Tibial artery (tissue), 4 donors: ENCODE results near the gene C2orf69.

Experiments used
- DNase-seq, 2 donors: peaks; one replicate each; pipeline ENCODE4 v3.0.0-alpha.2; 2019
- H3K27ac ChIP-seq, 2 donors: fragments of 200-600 bp; sonication (generic) in 1 of 2; 1 replicate in 1 of 2; 2 replicates in 1 of 2; pipeline ENCODE4 v1.5.1; 2018 to 2019; ENCODE audit warnings: mild to moderate bottlenecking in 1 of 2
- H3K27me3 ChIP-seq, 2 donors: fragments of 200-600 bp; sonication (generic) in 1 of 2; one replicate each; pipeline versions ENCODE4 v1.5.1 to v1.6.0; 2016 to 2019
- H3K36me3 ChIP-seq, 3 donors: fragments of 200-600 bp; sonication (generic) in 2 of 3; one replicate each; pipeline ENCODE4 v1.5.1; 2016 to 2019; ENCODE audit warnings: mild to moderate bottlenecking in 2 of 3
- H3K4me1 ChIP-seq, 4 donors: fragments of 200-600 bp; sonication (generic) in 2 of 4; 1 replicate in 3 of 4; 2 replicates in 1 of 4; pipeline ENCODE4 v1.5.1; 2016 to 2019
- H3K4me3 ChIP-seq, 2 donors: fragments of 200-600 bp; sonication (generic) in 1 of 2; 1 replicate in 1 of 2; 2 replicates in 1 of 2; pipeline ENCODE4 v1.5.1; 2018 to 2019; ENCODE audit warnings: mild to moderate bottlenecking in 2 of 2
- H3K9me3 ChIP-seq, 3 donors: fragments of 200-600 bp; sonication (generic) in 1 of 3; one replicate each; pipeline ENCODE4 v1.5.1; 2016 to 2019
- intact Hi-C: fragments of 100-400 bp; cut with DNase I; formaldehyde crosslinking; loops from one replicate; pipeline ENCODE4 v1.15.0; 2023; ENCODE audit warnings: low total_unique reads
- TF ChIP-seq, protein P1 (sequence below), 2 experiments: fragments of 200-600 bp in 1 of 2; fragments of 450-650 bp in 1 of 2; IDR thresholded peaks; one replicate each; pipeline ENCODE4 v1.5.1; 2017 to 2019; ENCODE audit warnings: antibody characterized with exemption in 2 of 2, mild to moderate bottlenecking in 1 of 2, moderate library complexity in 1 of 2

C2orf69 gene

DNA sequence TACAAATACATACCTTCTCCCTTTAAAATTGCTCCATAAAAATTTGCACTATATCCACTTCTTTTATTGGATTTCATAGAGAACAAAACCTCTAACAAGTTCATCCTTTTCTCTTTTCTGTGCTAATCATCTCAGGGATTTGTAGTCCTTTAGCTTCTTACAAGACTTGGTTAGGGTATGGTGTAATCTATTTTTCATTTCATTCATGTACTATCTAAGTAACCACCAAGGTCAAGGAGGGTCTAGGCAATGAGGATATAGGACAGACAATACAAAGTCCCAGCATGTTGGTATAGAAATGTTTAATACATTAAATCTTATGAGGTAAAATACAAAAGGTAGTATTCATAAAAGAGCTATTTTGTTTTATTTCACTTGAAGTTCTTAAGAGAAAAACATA, 17.5 kb downstream of the C2orf69 start:
- Histone ChIP-seq H3K27ac (no peak overlapping the region), H3K36me3 (peaks cover 18 to 33% (median 27%) of the 10 kb centered on the region in 3 donors), H3K27me3 (no peaks in the 10 kb centered on the region), H3K9me3 (no peaks in the 10 kb centered on the region), H3K4me1 (no peaks in the 10 kb centered on the region), H3K4me3 (no peak overlapping the region)
- intact Hi-C loops = no loop called here
- TF ChIP-seq, protein P1, sequence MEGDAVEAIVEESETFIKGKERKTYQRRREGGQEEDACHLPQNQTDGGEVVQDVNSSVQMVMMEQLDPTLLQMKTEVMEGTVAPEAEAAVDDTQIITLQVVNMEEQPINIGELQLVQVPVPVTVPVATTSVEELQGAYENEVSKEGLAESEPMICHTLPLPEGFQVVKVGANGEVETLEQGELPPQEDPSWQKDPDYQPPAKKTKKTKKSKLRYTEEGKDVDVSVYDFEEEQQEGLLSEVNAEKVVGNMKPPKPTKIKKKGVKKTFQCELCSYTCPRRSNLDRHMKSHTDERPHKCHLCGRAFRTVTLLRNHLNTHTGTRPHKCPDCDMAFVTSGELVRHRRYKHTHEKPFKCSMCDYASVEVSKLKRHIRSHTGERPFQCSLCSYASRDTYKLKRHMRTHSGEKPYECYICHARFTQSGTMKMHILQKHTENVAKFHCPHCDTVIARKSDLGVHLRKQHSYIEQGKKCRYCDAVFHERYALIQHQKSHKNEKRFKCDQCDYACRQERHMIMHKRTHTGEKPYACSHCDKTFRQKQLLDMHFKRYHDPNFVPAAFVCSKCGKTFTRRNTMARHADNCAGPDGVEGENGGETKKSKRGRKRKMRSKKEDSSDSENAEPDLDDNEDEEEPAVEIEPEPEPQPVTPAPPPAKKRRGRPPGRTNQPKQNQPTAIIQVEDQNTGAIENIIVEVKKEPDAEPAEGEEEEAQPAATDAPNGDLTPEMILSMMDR (IDR thresholded peaks at IDR 0.05) = no peak
- no peak for DNase-seq

DNA sequence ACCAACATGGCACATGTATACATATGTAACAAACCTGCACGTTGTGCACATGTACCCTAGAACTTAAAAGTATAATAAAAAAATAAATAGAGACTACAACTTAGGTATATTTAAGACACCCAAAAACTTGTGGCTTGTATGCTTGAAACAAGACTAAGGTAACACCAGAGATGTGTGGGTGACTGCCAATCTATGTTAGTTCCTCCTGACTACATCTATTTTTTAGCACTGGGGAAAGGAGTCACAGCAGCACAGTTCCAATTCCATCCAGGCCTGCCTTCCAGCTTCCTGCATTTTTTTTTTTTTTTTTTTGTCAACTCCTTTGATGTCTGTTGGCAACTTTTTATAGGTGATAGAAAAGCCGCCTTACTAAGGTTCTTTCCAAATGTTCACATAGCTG, 18.2 kb downstream of the C2orf69 start:
- no peaks in the 10 kb centered on the region for H3K27me3 ChIP-seq
- TF ChIP-seq, protein P1 (IDR thresholded peaks at IDR 0.05) = no peak
- no peak overlapping the region for H3K4me3 ChIP-seq
- H3K4me1 ChIP-seq = no peaks in the 10 kb centered on the region
- intact Hi-C loops = no loop called here
- peaks cover 18 to 33% (median 27%) of the 10 kb centered on the region in 3 donors for H3K36me3 ChIP-seq
- no peak overlapping the region for H3K27ac ChIP-seq
- H3K9me3 ChIP-seq = no peaks in the 10 kb centered on the region
- no peak for DNase-seq

DNA sequence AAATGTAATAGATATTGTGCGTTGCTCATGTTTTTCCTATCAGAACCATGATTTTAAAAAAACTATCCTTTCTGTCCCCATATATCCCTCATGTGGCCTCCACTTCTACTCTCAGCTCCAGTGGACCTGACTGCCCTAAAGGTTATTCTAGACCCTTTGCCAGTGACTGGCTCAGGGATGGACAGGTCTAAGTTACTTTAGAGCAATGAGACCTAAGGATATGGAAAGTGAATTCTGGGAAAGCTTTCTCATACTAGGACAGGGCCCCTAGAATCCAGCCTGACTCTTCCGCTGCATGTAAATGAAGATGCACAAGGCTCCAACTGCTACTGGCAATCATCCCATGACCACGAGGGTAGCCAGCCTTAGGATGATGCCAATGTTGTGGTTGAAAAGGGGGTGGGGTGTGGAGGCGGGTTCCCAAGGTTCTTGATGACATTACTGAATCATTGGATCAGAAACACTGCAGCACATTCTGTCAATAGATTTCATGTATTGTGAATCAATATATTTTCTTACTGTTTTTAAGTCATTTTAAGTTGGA, 21.3 kb downstream of the C2orf69 start:
- TF ChIP-seq, protein P1 (IDR thresholded peaks at IDR 0.05) = no peak
- H3K4me1 ChIP-seq = no peaks in the 10 kb centered on the region
- intact Hi-C loops = no loop called here
- H3K36me3 ChIP-seq = peaks cover 18 to 50% (median 24%) of the 10 kb centered on the region in 3 donors
- no peak for DNase-seq
- H3K4me3 ChIP-seq = no peak overlapping the region
- no peaks in the 10 kb centered on the region for H3K27me3 ChIP-seq
- H3K9me3 ChIP-seq = no peaks in the 10 kb centered on the region
- no peak overlapping the region for H3K27ac ChIP-seq

DNA sequence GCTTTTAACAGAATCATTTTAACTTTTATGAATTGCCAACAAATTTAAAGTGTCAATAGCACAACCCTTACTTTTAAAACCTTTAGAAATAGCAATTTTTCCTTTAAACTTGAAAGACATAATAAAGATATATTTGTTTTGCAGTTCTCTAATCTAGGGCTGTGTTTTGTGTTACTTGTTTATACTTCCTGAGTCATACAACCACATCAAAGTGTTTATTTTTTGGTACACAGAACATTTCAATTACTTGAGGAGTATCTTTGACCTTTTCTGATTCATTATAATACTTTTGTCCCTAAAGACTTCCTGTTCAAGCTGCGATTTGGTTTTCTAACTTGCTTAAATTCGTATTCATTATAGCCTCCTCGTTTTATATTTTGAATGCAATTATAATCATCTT, 22.4 kb downstream of the C2orf69 start:
- DNase-seq = no peak
- H3K27me3 ChIP-seq = no peaks in the 10 kb centered on the region
- intact Hi-C loops = no loop called here
- no peaks in the 10 kb centered on the region for H3K4me1 ChIP-seq
- no peak overlapping the region for H3K4me3 ChIP-seq
- H3K36me3 ChIP-seq = peaks cover 20 to 61% (median 29%) of the 10 kb centered on the region in 3 donors
- H3K27ac ChIP-seq = no peak overlapping the region
- no peaks in the 10 kb centered on the region for H3K9me3 ChIP-seq
- TF ChIP-seq, protein P1 (IDR thresholded peaks at IDR 0.05) = no peak

DNA sequence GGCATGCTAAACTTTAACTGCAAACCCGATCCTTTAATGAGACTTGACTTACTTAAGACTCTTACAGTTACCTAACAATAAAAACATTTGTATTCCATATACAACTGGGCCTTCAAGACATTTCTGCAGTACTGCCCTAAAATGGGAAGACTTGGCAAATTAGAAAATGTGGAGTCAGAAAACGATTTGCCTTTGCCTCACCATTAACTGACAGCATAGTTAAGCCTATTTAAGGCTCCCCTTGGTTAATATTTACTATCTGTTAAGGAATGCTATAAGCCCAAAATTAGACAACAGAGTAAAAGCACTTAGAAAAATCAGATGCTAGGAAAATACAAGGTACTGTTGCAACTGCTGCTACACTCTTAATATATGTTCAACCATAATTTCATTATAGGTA, 25.5 kb downstream of the C2orf69 start:
- Histone ChIP-seq H3K36me3 (peaks cover 25 to 66% (median 30%) of the 10 kb centered on the region in 3 donors), H3K4me1 (no peaks in the 10 kb centered on the region)

More for the DNA sequence above, 25.5 kb downstream of the C2orf69 start:
- no peaks in the 10 kb centered on the region for H3K9me3 ChIP-seq
- H3K27ac ChIP-seq = no peak overlapping the region
- TF ChIP-seq, protein P1 (IDR thresholded peaks at IDR 0.05) = no peak
- no peaks in the 10 kb centered on the region for H3K27me3 ChIP-seq
- intact Hi-C loops = no loop called here
- no peak overlapping the region for H3K4me3 ChIP-seq
- no peak for DNase-seq
